ENCODE measurements around the gene DVL1.
A peak's percentile ranks its signal among the peaks of the same experiment; 100 is the strongest.

DVL1 gene

GRCh38 chr1:1295154-1295923, 53.9 kb downstream of the DVL1 start:
- no peak for DNase-seq

GRCh38 chr1:1294250-1294890, 54.8 kb downstream of the DVL1 start:
- DNase-seq = no peak

GRCh38 chr1:1293263-1294249, 55.7 kb downstream of the DVL1 start:
- no peak for DNase-seq

DNA sequence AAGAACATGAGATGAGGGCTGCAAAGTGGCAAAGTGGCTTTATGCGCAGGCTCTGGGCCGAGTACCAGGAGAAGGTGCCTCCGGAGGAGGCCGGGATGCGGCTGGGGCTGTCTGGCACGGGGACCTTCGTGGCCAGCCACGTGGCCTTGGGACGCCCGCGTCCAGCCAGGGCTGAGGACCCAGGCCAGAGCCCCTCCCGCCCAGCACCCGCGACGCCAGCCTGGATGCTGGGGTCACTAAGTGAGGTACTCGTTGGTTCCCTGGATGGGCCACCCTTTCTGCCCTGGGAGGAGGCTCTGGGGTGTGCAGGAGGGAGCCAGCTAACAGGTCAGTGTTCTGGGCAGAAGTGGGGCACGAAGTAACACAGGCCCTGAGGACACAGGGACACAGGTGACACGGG, 56.4 kb downstream of the DVL1 start:
- DNase-seq = no peak

- DNase-seq = no peak
Observed at GRCh38 chr1:1292442-1292779, 56.8 kb downstream of the DVL1 start.

DNA sequence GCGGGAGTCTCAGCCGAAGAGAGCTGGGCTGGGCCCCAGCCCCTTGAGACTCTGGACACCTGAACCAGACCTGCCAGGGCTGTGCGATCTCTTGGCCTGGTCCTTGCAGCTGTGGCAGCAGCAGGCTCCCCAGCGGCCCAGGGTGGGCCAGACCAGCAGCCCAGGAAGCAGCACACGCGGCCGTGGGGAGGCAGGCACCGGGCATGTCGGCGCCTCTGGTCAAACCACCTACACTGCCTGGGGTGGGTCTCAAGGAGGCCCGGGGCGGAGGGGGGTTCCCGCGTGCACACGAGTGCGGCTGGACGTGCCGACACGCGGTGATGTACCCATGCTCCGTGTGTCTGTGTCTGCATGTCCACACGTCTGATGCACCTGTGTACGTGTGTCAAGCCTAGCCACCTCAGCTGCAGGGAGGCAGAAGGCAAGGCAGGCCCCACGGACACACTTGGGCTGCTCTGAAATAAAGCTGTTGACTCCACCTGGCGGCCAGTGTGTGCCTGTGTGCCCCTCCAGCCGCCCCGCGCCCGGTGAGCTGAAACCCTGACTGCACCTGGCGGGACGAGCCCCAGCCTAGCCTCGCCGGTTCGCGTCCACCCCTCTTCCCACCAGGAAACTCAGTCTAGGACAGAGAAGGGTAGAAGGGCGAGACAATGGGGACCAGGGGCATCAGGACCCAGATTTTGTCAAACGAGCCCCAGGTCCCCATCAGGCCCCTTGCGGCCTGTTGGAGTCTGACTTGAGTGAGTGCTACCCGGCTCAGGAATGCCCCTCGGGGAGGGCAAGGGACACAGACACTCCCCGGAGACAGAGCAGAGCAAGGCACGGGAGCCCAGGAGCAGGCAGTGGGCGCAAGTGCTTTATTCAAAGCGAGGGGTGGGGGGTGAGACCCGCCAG, 57.4 kb downstream of the DVL1 start:
- peak; percentile 28 for DNase-seq

- no peak for DNase-seq
Observed at GRCh38 chr1:1291023-1291528, 58.1 kb downstream of the DVL1 start.

DNA sequence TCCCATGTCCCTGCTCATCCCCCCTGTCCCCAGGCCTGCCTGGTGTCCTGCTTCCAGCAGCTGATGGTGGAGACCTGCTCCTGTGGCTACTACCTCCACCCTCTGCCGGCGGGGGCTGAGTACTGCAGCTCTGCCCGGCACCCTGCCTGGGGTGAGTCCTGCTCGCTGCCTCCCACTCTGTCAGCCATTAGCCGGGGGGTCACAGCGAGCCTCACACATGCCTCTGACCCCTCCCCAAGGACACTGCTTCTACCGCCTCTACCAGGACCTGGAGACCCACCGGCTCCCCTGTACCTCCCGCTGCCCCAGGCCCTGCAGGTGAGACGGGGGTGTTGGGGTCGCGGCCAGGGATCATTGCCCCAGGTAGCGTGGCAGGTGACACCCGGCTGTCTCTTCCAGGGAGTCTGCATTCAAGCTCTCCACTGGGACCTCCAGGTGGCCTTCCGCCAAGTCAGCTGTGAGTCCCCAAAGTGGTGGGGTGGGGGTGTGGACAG, 58.9 kb downstream of the DVL1 start:
- no peak for DNase-seq

- DNase-seq = no peak
Observed at GRCh38 chr1:1287288-1288110, 61.7 kb downstream of the DVL1 start.

GRCh38 chr1:1286313-1287261, 62.6 kb downstream of the DVL1 start:
- no peak for DNase-seq

GRCh38 chr1:1285611-1286311, 63.5 kb downstream of the DVL1 start:
- no peak for DNase-seq
